ENCODE results near the gene CYP19A1. TPM values are rescaled to one million over a fixed set of nuclear protein-coding genes. Genes with fewer than 3 reads are reported as not detected.

The CYP19A1 gene
- polyA plus RNA-seq, 1 of the 3 experiments (the other 2 are of a cell fraction): 0.03 TPM

DNA sequence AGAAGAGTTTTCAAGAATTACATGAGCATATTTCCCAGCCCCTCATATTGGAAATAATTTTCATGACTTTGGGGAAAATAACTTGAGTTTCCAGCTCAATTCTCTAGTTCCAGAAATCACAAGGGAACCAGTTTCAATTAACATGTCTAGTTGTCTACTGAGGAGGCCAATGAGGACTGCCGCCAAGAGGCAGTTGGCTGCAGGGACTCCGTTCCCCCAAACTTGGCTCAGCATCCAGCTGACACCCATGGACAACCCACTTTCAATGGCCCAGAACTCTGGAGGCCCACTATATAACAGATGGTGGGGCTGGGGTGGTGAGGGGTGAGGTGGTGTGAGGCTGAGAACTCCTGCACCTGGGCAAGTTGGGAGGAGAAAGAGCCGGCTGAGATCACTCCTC is 157.2 kb downstream of the CYP19A1 start:
- H3K4me3 ChIP-seq (ENCODE audit: low read depth in 2 of 2, low read length in 1 of 2): no peak overlapping the region
- 54% methylated on average over 3 of the region's 3 CpGs for WGBS (ENCODE audit: low lambda C conversion rate)
- H3F3A ChIP-seq (replicated peaks; ENCODE audit: insufficient read depth): no peaks in the 10 kb centered on the region
- no peak for TF ChIP-seq ELF1 (IDR thresholded peaks at IDR 0.05)
- no peak for TF ChIP-seq TAF1 (IDR thresholded peaks at IDR 0.05; ENCODE audit: borderline replicate concordance, low read depth, low read length)
- no peak for TF ChIP-seq YY1 (IDR thresholded peaks at IDR 0.05; ENCODE audit: low read depth)
- no peak for TF ChIP-seq FOXJ3 (CRISPR knock-in tag; IDR thresholded peaks at IDR 0.05)
- no peak for TF ChIP-seq SIN3A (IDR thresholded peaks at IDR 0.05; ENCODE audit: borderline replicate concordance, low read depth, low read length)
- no peak for TF ChIP-seq RAD21 (IDR thresholded peaks at IDR 0.05; ENCODE audit: low read length)
- TF ChIP-seq, protein P1, sequence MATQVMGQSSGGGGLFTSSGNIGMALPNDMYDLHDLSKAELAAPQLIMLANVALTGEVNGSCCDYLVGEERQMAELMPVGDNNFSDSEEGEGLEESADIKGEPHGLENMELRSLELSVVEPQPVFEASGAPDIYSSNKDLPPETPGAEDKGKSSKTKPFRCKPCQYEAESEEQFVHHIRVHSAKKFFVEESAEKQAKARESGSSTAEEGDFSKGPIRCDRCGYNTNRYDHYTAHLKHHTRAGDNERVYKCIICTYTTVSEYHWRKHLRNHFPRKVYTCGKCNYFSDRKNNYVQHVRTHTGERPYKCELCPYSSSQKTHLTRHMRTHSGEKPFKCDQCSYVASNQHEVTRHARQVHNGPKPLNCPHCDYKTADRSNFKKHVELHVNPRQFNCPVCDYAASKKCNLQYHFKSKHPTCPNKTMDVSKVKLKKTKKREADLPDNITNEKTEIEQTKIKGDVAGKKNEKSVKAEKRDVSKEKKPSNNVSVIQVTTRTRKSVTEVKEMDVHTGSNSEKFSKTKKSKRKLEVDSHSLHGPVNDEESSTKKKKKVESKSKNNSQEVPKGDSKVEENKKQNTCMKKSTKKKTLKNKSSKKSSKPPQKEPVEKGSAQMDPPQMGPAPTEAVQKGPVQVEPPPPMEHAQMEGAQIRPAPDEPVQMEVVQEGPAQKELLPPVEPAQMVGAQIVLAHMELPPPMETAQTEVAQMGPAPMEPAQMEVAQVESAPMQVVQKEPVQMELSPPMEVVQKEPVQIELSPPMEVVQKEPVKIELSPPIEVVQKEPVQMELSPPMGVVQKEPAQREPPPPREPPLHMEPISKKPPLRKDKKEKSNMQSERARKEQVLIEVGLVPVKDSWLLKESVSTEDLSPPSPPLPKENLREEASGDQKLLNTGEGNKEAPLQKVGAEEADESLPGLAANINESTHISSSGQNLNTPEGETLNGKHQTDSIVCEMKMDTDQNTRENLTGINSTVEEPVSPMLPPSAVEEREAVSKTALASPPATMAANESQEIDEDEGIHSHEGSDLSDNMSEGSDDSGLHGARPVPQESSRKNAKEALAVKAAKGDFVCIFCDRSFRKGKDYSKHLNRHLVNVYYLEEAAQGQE (IDR thresholded peaks at IDR 0.05; ENCODE audit: low read depth, low read length): no peak
- no peak for TF ChIP-seq POLR2AphosphoS5 (IDR thresholded peaks at IDR 0.05; ENCODE audit: low read depth, low read length)
- TF ChIP-seq MXI1 (IDR thresholded peaks at IDR 0.05; ENCODE audit: low read depth, low read length): no peak
- no peak for TF ChIP-seq FOSL2 (IDR thresholded peaks at IDR 0.05; ENCODE audit: borderline replicate concordance, low read depth)
- TF ChIP-seq, protein P2, sequence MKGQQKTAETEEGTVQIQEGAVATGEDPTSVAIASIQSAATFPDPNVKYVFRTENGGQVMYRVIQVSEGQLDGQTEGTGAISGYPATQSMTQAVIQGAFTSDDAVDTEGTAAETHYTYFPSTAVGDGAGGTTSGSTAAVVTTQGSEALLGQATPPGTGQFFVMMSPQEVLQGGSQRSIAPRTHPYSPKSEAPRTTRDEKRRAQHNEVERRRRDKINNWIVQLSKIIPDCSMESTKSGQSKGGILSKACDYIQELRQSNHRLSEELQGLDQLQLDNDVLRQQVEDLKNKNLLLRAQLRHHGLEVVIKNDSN (IDR thresholded peaks at IDR 0.05; ENCODE audit: borderline replicate concordance, low read depth): no peak
- TF ChIP-seq SMC3 (IDR thresholded peaks at IDR 0.05; ENCODE audit: low read depth, low read length): no peak
- TF ChIP-seq, protein P3, sequence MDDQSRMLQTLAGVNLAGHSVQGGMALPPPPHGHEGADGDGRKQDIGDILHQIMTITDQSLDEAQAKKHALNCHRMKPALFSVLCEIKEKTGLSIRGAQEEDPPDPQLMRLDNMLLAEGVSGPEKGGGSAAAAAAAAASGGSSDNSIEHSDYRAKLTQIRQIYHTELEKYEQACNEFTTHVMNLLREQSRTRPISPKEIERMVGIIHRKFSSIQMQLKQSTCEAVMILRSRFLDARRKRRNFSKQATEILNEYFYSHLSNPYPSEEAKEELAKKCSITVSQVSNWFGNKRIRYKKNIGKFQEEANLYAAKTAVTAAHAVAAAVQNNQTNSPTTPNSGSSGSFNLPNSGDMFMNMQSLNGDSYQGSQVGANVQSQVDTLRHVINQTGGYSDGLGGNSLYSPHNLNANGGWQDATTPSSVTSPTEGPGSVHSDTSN (IDR thresholded peaks at IDR 0.05): no peak
- no peak for TF ChIP-seq RFX5 (IDR thresholded peaks at IDR 0.05; ENCODE audit: low read length)
- TF ChIP-seq CHD2 (IDR thresholded peaks at IDR 0.05; ENCODE audit: low read length, partially characterized antibody): no peak
- H3K4me2 ChIP-seq: no peak overlapping the region
- no peak overlapping the region for H3K27ac ChIP-seq (ENCODE audit: low read depth in 2 of 2, low read length in 1 of 2)
- H3K79me2 ChIP-seq (ENCODE audit: insufficient read depth): no peaks in the 10 kb centered on the region
- peaks cover 15% of the 10 kb centered on the region; the same call in 1 of the 2 replicates for H3K27me3 ChIP-seq (ENCODE audit: insufficient read depth)
- no peaks in the 10 kb centered on the region for H3K36me3 ChIP-seq (replicated peaks in 1 of 2; ENCODE audit: control insufficient read depth in 1 of 2, insufficient read depth in 2 of 2, low read length in 1 of 2)
- CTCF ChIA-PET: interaction anchor here (2.1 to 3.7 kb wide), 3 partner anchors 12 to 18 kb away, joined by 11 to 31 read pairs (median 11); no protein-coding TSS in a partner anchor
- no peaks in the 10 kb centered on the region for H3K9me3 ChIP-seq
- no peaks in the 10 kb centered on the region for H3K4me1 ChIP-seq (ENCODE audit: control insufficient read depth in 1 of 2, insufficient read depth in 2 of 2, low read depth in 1 of 2, low read length in 1 of 2)
- no peaks in the 10 kb centered on the region for H3K9me2 ChIP-seq
- no peak overlapping the region for H2AFZ ChIP-seq (ENCODE audit: low read depth)
- no peak for DNase-seq
- H4K20me1 ChIP-seq (ENCODE audit: insufficient read depth): no peaks in the 10 kb centered on the region
- POLR2A ChIA-PET: no interaction called here
- H3K9ac ChIP-seq: no peak overlapping the region

All from SK-N-SH (cell line).